Islet precursor cell (in vitro differentiated cells): ENCODE data around the gene TLK2.
"Not testable (repeated sequence)": the region's sequence is repeated elsewhere in the genome, so short reads cannot be mapped to it uniquely, and the experiment has no call there.

Experiments
- DNase-seq: peaks from one replicate; pipeline ENCODE4 v3.0.0-alpha.2; 2018

The TLK2 gene

GRCh38 chr17:62493049-62493655, 14.5 kb downstream of the TLK2 start:
- DNase-seq = not testable (repeated sequence)

GRCh38 chr17:62494073-62494472, 15.4 kb downstream of the TLK2 start:
- not testable (repeated sequence) for DNase-seq

GRCh38 chr17:62496344-62496743, 17.7 kb downstream of the TLK2 start:
- DNase-seq = not testable (repeated sequence)

GRCh38 chr17:62498796-62499195, 20.2 kb downstream of the TLK2 start:
- DNase-seq = peak; percentile 84

GRCh38 chr17:62500463-62500862, 21.8 kb downstream of the TLK2 start:
- not testable (repeated sequence) for DNase-seq

GRCh38 chr17:62504857-62505256, 26.2 kb downstream of the TLK2 start:
- DNase-seq = not testable (repeated sequence)

GRCh38 chr17:62507191-62507836, 28.7 kb downstream of the TLK2 start:
- not testable (repeated sequence) for DNase-seq

- DNase-seq = not testable (repeated sequence)
These were observed 31.7 kb downstream of the TLK2 start for GRCh38 chr17:62510247-62510819.

GRCh38 chr17:62511014-62511413, 32.4 kb downstream of the TLK2 start:
- DNase-seq = not testable (repeated sequence)

GRCh38 chr17:62516376-62516775, 37.8 kb downstream of the TLK2 start:
- not testable (repeated sequence) for DNase-seq

- DNase-seq = not testable (repeated sequence)
These were observed 42.7 kb downstream of the TLK2 start for GRCh38 chr17:62521295-62521694.

- not testable (repeated sequence) for DNase-seq
These were observed 45.5 kb downstream of the TLK2 start for GRCh38 chr17:62524077-62524476.

GRCh38 chr17:62525317-62525716, 46.7 kb downstream of the TLK2 start:
- DNase-seq = not testable (repeated sequence)

- not testable (repeated sequence) for DNase-seq
These were observed 52.3 kb downstream of the TLK2 start for GRCh38 chr17:62530936-62531335.

- DNase-seq = not testable (repeated sequence)
These were observed 57.9 kb downstream of the TLK2 start for GRCh38 chr17:62536557-62536956.

- not testable (repeated sequence) for DNase-seq
These were observed 62.4 kb downstream of the TLK2 start for GRCh38 chr17:62541073-62541472.

GRCh38 chr17:62543278-62543775, 64.7 kb downstream of the TLK2 start:
- DNase-seq = not testable (repeated sequence)

- not testable (repeated sequence) for DNase-seq
These were observed 67.4 kb downstream of the TLK2 start for GRCh38 chr17:62546066-62546465.

- not testable (repeated sequence) for DNase-seq
These were observed 74.4 kb downstream of the TLK2 start for GRCh38 chr17:62552851-62553659.

- DNase-seq = not testable (repeated sequence)
These were observed 78.9 kb downstream of the TLK2 start for GRCh38 chr17:62557532-62557931.

GRCh38 chr17:62558941-62559340, 80.3 kb downstream of the TLK2 start:
- DNase-seq = not testable (repeated sequence)

- DNase-seq = not testable (repeated sequence)
These were observed 82.3 kb downstream of the TLK2 start for GRCh38 chr17:62560971-62561370.

GRCh38 chr17:62562656-62563055, 84.0 kb downstream of the TLK2 start:
- no peak for DNase-seq
